Sciatic nerve (tissue), 2 donors: ENCODE measurements around the gene GRIA4. TPM values are rescaled to one million over a fixed set of nuclear protein-coding genes. Genes with fewer than 3 reads are reported as not detected.
"Not testable (repeated sequence)": the region's sequence is repeated elsewhere in the genome, so short reads cannot be mapped to it uniquely, and the experiment has no call there.

ENCODE experiments used
- ATAC-seq: fragments of 200-7000 bp; cut with Tn5 transposase; one replicate; pipeline ENCODE4 v1.9.1; 2020; ENCODE audit warnings: mild to moderate bottlenecking, moderate library complexity
- DNase-seq: peaks from one replicate; pipeline ENCODE4 v3.0.0-alpha.2; 2020; ENCODE audit warnings: low spot score
- intact Hi-C: fragments of 100-400 bp; cut with DNase I; formaldehyde crosslinking; loops from one replicate; pipeline ENCODE4 v1.14.2; 2022
- total RNA-seq: library from RNA; stranded (reverse); fragmentation: NEBNext Ultra II Directional; extraction: Animal tissue kit (Norgen Biotek cat#: 25700); gene quantifications from one replicate; pipeline ENCODE4 v1.2.1, GENCODE V29; 2021
- donor health status: DM: no; HTN: no; CAD: no.
- donor health status: DM: no; HTN: no; CAD: no.

Gene GRIA4
- total RNA-seq, 1 donor from 2014 or later: 0.45 TPM

GRCh38 chr11:105827906-105828305, 218.0 kb downstream of the GRIA4 start:
- ATAC-seq (no peak), DNase-seq (no peak)
- intact Hi-C loops: no loop called here

GRCh38 chr11:105829084-105829483, 219.2 kb downstream of the GRIA4 start:
- ATAC-seq: no peak
- intact Hi-C loops: no loop called here
- DNase-seq: no peak

- DNase-seq: no peak
- intact Hi-C loops: no loop called here
- ATAC-seq: no peak
Measured at GRCh38 chr11:105834461-105834860, 224.6 kb downstream of the GRIA4 start.

GRCh38 chr11:105838668-105839384, 229.0 kb downstream of the GRIA4 start:
- DNase-seq (no peak), ATAC-seq (no peak)
- intact Hi-C loops: no loop called here

- intact Hi-C loops: no loop called here
- DNase-seq (no peak), ATAC-seq (no peak)
Measured at GRCh38 chr11:105840391-105840790, 230.5 kb downstream of the GRIA4 start.

- DNase-seq (no peak), ATAC-seq (no peak)
- intact Hi-C loops: no loop called here
Measured at GRCh38 chr11:105852403-105852802, 242.5 kb downstream of the GRIA4 start.

GRCh38 chr11:105854269-105854668, 244.4 kb downstream of the GRIA4 start:
- intact Hi-C loops: no loop called here
- DNase-seq: no peak
- ATAC-seq: no peak

- intact Hi-C loops: no loop called here
- no peak for ATAC-seq
- DNase-seq: no peak
Measured at GRCh38 chr11:105856954-105857353, 247.1 kb downstream of the GRIA4 start.

- intact Hi-C loops: no loop called here
- DNase-seq (no peak), ATAC-seq (no peak)
Measured at GRCh38 chr11:105857728-105858127, 247.9 kb downstream of the GRIA4 start.

- DNase-seq (no peak), ATAC-seq (no peak)
- intact Hi-C loops: no loop called here
Measured at GRCh38 chr11:105858841-105859240, 249.0 kb downstream of the GRIA4 start.

GRCh38 chr11:105860105-105860504, 250.2 kb downstream of the GRIA4 start:
- ATAC-seq (no peak), DNase-seq (no peak)
- intact Hi-C loops: no loop called here

GRCh38 chr11:105861225-105861624, 251.4 kb downstream of the GRIA4 start:
- ATAC-seq: no peak
- DNase-seq: no peak
- intact Hi-C loops: no loop called here

- intact Hi-C loops: no loop called here
- DNase-seq: no peak
- ATAC-seq: no peak
Measured at GRCh38 chr11:105862736-105863367, 253.0 kb downstream of the GRIA4 start.

- no peak for ATAC-seq
- DNase-seq: no peak
- intact Hi-C loops: no loop called here
Measured at GRCh38 chr11:105863523-105863922, 253.7 kb downstream of the GRIA4 start.

GRCh38 chr11:105867742-105868141, 257.9 kb downstream of the GRIA4 start:
- DNase-seq: no peak
- ATAC-seq: no peak
- intact Hi-C loops: no loop called here

GRCh38 chr11:105868762-105869285, 259.0 kb downstream of the GRIA4 start:
- intact Hi-C loops: no loop called here
- ATAC-seq (no peak), DNase-seq (no peak)

- intact Hi-C loops: no loop called here
- ATAC-seq (no peak), DNase-seq (no peak)
Measured at GRCh38 chr11:105870516-105871113, 260.7 kb downstream of the GRIA4 start.

GRCh38 chr11:105878510-105878909, 268.6 kb downstream of the GRIA4 start:
- ATAC-seq (no peak), DNase-seq (no peak)
- intact Hi-C loops: no loop called here

GRCh38 chr11:105878927-105879326, 269.1 kb downstream of the GRIA4 start:
- intact Hi-C loops, DNase-seq, ATAC-seq: not testable (repeated sequence)

GRCh38 chr11:105881027-105881426, 271.2 kb downstream of the GRIA4 start:
- DNase-seq: no peak
- intact Hi-C loops: no loop called here
- ATAC-seq: no peak
